NCI-H1694 (cell line): ENCODE data around the gene SDK2.
A peak's percentile ranks its signal among the peaks of the same experiment; 100 is the strongest.

Experiments
- DNase-seq: peaks from one replicate; lab custom pipeline; 2025; lab: John Stamatoyannopoulos, UW

Gene SDK2

GRCh38 chr17:73644145-73645049, at the start of gene SDK2:
Gene SDK2, minus strand, starts transcription at chr17:73644445. Its CDS starts 357 bp downstream, at chr17:73644088.
- no peak for DNase-seq

GRCh38 chr17:73693071-73693470, 48.8 kb upstream of the SDK2 start:
- no peak for DNase-seq

GRCh38 chr17:73691321-73691766, 47.1 kb upstream of the SDK2 start:
- DNase-seq: no peak

- DNase-seq: no peak
These were observed 46.4 kb upstream of the SDK2 start for GRCh38 chr17:73690676-73691075.

GRCh38 chr17:73689596-73690275, 45.5 kb upstream of the SDK2 start:
- DNase-seq: no peak

- DNase-seq: no peak
These were observed 42.7 kb upstream of the SDK2 start for GRCh38 chr17:73686961-73687360.

- no peak for DNase-seq
These were observed 41.9 kb upstream of the SDK2 start for GRCh38 chr17:73686126-73686525.

- DNase-seq: no peak
These were observed 39.9 kb upstream of the SDK2 start for GRCh38 chr17:73684183-73684582.

- DNase-seq: peak; percentile 48
These were observed 39.5 kb upstream of the SDK2 start for GRCh38 chr17:73683771-73684170.

- DNase-seq: no peak
These were observed 37.7 kb upstream of the SDK2 start for GRCh38 chr17:73681946-73682345.

- no peak for DNase-seq
These were observed 35.2 kb upstream of the SDK2 start for GRCh38 chr17:73679476-73679875.

GRCh38 chr17:73678999-73679398, 34.8 kb upstream of the SDK2 start:
- no peak for DNase-seq

GRCh38 chr17:73669771-73670170, 25.5 kb upstream of the SDK2 start:
- DNase-seq: no peak

- no peak for DNase-seq
These were observed 23.1 kb upstream of the SDK2 start for GRCh38 chr17:73667181-73667959.

GRCh38 chr17:73663614-73664013, 19.4 kb upstream of the SDK2 start:
- no peak for DNase-seq

- DNase-seq: no peak
These were observed 16.1 kb upstream of the SDK2 start for GRCh38 chr17:73660366-73660765.

GRCh38 chr17:73658821-73659515, 14.7 kb upstream of the SDK2 start:
- no peak for DNase-seq

GRCh38 chr17:73657473-73658116, 13.3 kb upstream of the SDK2 start:
- DNase-seq: peak; percentile 57

GRCh38 chr17:73654241-73654640, 10.0 kb upstream of the SDK2 start:
- DNase-seq: no peak

- no peak for DNase-seq
These were observed 9.6 kb upstream of the SDK2 start for GRCh38 chr17:73653810-73654209.

GRCh38 chr17:73652886-73653480, 8.7 kb upstream of the SDK2 start:
- DNase-seq: no peak
